ENCODE data around the gene CILP2.

Gene CILP2

DNA sequence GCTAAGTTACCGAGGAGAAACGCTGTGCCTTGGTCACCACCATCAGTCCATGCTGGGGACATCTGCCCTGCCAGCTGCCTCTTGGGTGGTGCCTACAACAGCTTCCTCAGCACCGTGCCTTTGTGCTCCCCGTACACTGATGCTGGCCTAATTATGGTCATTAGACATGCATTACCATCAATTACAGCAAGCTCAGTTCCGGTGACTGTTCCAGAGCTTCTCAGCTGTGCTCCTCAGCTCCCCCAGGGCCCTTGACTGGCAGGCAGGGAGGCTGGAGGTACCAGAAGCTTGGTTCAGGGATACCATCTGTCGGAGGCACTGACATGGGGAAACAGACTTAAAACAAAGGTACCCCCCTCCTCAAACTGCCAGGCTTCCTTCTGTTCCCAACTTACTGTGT lies 40.2 kb downstream of the CILP2 start:
- Histone ChIP-seq H3K4me2 (ENCODE audit: low read depth, low read length, poor library complexity, severe bottlenecking) (no peak overlapping the region), H3K9ac (ENCODE audit: low read length) (no peak overlapping the region), H3K36me3 (ENCODE audit: low read length) (no peaks in the 10 kb centered on the region), H4K20me1 (ENCODE audit: low read depth, low read length) (no peaks in the 10 kb centered on the region), H3K27ac (ENCODE audit: low read depth, low read length) (no peak overlapping the region), H3F3A (ENCODE audit: insufficient read depth) (no peaks in the 10 kb centered on the region), H3K9me3 (ENCODE audit: insufficient read depth, low read length) (no peaks in the 10 kb centered on the region), H3K27me3 (ENCODE audit: low read length) (no peaks in the 10 kb centered on the region), H3K9me2 (replicated peaks; ENCODE audit: insufficient read depth, low read length) (no peaks in the 10 kb centered on the region), H3K79me2 (ENCODE audit: insufficient read depth, low read length) (no peaks in the 10 kb centered on the region), H3K4me3 (ENCODE audit: insufficient read depth, low read length, poor library complexity, severe bottlenecking) (no peak overlapping the region), H2AFZ (ENCODE audit: low read depth, low read length, severe bottlenecking) (no peak overlapping the region)
- no peak for TF ChIP-seq EZH2phosphoT487 (conservative IDR thresholded peaks at IDR 0.05; ENCODE audit: low read length)
- TF ChIP-seq, protein P1, sequence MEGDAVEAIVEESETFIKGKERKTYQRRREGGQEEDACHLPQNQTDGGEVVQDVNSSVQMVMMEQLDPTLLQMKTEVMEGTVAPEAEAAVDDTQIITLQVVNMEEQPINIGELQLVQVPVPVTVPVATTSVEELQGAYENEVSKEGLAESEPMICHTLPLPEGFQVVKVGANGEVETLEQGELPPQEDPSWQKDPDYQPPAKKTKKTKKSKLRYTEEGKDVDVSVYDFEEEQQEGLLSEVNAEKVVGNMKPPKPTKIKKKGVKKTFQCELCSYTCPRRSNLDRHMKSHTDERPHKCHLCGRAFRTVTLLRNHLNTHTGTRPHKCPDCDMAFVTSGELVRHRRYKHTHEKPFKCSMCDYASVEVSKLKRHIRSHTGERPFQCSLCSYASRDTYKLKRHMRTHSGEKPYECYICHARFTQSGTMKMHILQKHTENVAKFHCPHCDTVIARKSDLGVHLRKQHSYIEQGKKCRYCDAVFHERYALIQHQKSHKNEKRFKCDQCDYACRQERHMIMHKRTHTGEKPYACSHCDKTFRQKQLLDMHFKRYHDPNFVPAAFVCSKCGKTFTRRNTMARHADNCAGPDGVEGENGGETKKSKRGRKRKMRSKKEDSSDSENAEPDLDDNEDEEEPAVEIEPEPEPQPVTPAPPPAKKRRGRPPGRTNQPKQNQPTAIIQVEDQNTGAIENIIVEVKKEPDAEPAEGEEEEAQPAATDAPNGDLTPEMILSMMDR (IDR thresholded peaks at IDR 0.05; ENCODE audit: insufficient read depth, low read length, poor library complexity, severe bottlenecking) = no peak

DNA sequence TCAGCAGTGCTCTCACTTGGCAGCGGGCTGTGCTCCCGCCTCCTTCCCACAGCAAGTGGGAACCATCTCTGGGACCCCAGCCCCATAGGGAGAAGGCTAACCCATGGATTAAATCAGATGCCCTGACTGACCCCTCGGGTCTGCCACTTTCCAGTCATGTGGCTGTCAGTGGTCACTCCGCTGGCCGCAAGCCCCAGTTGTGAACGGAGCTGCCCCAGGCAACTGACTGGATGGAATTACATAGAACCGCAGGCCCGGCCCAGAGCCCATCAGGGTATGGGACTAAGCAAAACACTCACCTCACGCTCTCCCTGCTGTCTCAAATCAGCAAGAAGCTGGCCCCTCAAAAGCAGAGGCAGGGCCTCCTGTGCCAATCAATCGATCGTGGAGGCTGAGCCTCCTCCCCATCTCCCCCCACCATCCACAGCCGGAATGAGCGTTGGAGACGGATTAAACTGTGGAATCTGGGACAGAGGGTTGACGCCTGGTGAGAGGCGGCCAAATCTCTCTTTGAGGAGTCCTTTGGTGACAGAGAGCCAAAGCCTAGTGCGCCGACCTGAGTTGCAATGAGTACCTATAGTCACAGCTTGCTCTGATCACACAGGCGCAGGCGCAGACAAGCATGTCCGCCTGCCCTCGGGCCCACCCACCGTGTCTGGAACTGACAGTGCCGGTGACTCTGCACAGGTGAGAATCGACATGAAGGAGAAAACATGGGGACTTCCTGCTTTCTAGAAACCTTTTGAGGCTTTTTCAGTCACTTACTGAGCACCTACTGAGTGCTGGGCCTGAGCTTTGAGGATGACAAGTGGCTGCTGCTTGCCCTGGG lies 41.7 kb downstream of the CILP2 start:
- H4K20me1 ChIP-seq (ENCODE audit: low read depth, low read length) = no peaks in the 10 kb centered on the region
- no peaks in the 10 kb centered on the region for H3F3A ChIP-seq (ENCODE audit: insufficient read depth)
- no peaks in the 10 kb centered on the region for H3K9me2 ChIP-seq (replicated peaks; ENCODE audit: insufficient read depth, low read length)
- no peaks in the 10 kb centered on the region for H3K27me3 ChIP-seq (ENCODE audit: low read length)
- H3K4me2 ChIP-seq (ENCODE audit: low read depth, low read length, poor library complexity, severe bottlenecking) = no peak overlapping the region
- H3K9ac ChIP-seq (ENCODE audit: low read length) = no peak overlapping the region
- no peaks in the 10 kb centered on the region for H3K79me2 ChIP-seq (ENCODE audit: insufficient read depth, low read length)
- no peaks in the 10 kb centered on the region for H3K36me3 ChIP-seq (ENCODE audit: low read length)
- no peak overlapping the region for H3K27ac ChIP-seq (ENCODE audit: low read depth, low read length)
- no peak for TF ChIP-seq EZH2phosphoT487 (conservative IDR thresholded peaks at IDR 0.05; ENCODE audit: low read length)
- TF ChIP-seq, protein P1 (IDR thresholded peaks at IDR 0.05; ENCODE audit: insufficient read depth, low read length, poor library complexity, severe bottlenecking) = no peak
- no peaks in the 10 kb centered on the region for H3K9me3 ChIP-seq (ENCODE audit: insufficient read depth, low read length)
- no peak overlapping the region for H2AFZ ChIP-seq (ENCODE audit: low read depth, low read length, severe bottlenecking)
- H3K4me3 ChIP-seq (ENCODE audit: insufficient read depth, low read length, poor library complexity, severe bottlenecking) = no peak overlapping the region

DNA sequence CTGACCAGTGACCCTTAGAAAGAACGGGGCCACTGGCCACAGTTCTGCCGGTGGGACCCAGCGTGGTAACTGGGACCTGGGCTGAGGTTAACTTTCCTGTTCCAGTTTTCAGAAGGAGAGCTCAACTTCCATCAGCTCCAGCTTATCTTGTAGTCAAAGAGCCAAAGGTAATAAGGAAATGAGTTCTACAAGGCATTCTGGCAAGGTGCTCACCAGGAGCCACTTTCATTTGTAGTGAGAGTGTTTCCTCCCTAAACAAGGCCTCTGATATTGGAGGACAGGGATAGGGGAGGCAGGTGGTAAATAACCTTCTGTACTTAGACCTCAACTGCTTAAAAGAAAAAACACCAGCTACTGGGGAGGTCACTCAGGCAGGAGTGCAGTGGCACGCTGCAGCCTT lies 42.4 kb downstream of the CILP2 start:
- Histone ChIP-seq H3K27ac (ENCODE audit: low read depth, low read length) (no peak overlapping the region), H4K20me1 (ENCODE audit: low read depth, low read length) (no peaks in the 10 kb centered on the region), H3K36me3 (ENCODE audit: low read length) (no peaks in the 10 kb centered on the region), H2AFZ (ENCODE audit: low read depth, low read length, severe bottlenecking) (no peak overlapping the region), H3K27me3 (ENCODE audit: low read length) (no peaks in the 10 kb centered on the region), H3F3A (ENCODE audit: insufficient read depth) (no peaks in the 10 kb centered on the region), H3K79me2 (ENCODE audit: insufficient read depth, low read length) (no peaks in the 10 kb centered on the region), H3K9me3 (ENCODE audit: insufficient read depth, low read length) (no peaks in the 10 kb centered on the region), H3K4me3 (ENCODE audit: insufficient read depth, low read length, poor library complexity, severe bottlenecking) (no peak overlapping the region), H3K9ac (ENCODE audit: low read length) (no peak overlapping the region), H3K4me2 (ENCODE audit: low read depth, low read length, poor library complexity, severe bottlenecking) (no peak overlapping the region), H3K9me2 (replicated peaks; ENCODE audit: insufficient read depth, low read length) (no peaks in the 10 kb centered on the region)
- no peak for TF ChIP-seq EZH2phosphoT487 (conservative IDR thresholded peaks at IDR 0.05; ENCODE audit: low read length)
- TF ChIP-seq, protein P1 (IDR thresholded peaks at IDR 0.05; ENCODE audit: insufficient read depth, low read length, poor library complexity, severe bottlenecking) = no peak
